ENCODE measurements around the gene EPHA7. TPM values are rescaled to one million over a fixed set of nuclear protein-coding genes. Genes with fewer than 3 reads are reported as not detected.

EPHA7 gene
- total RNA-seq, 1 donor from 2014 or later: not detected

DNA sequence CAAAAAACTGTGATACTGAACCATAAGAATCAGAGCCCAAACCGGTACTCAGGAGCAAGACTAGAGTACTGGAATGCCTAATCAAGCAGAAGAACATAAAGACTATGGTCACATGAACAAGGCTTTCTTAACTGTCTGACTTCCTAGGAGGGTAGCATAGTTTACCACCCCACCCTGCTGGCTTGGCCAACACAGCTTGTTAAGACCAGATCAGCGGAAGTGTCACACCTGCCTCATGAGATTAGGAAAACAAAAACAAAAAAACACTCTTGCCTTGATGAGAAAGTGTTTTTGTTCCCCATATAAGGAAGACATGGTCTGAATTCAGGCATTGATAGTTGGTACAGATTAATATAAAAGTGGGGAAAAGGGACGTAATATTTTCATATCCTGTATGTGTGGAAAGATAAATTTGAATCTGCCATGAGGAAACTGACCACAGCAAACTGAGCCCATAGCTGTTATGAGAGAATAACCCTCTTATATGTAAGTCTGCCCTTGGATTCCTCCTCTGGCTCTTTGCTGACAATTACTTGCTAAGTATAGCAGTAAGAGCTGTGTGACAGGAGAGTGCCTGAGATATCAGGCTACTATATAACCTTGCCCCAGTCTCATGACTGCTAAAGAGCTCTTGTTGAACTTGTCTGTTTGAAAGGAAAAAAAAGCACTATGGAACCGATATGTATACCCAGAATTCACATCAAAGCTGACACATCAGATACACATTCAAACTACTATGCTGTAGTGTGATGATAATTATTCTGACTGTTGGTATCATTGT is 197.1 kb downstream of the EPHA7 start:
- Mint-ChIP-seq H3K4me3 (no peak overlapping the region), H3K27ac (no peak overlapping the region), H3K4me1 (no peaks in the 10 kb centered on the region), H3K27me3 (no peaks in the 10 kb centered on the region), H3K36me3 (ENCODE audit: low read depth) (no peaks in the 10 kb centered on the region), H3K9me3 (peaks cover 18% of the 10 kb centered on the region)
- intact Hi-C loops (cut with micrococcal nuclease): no loop called here
- no peak for DNase-seq

DNA sequence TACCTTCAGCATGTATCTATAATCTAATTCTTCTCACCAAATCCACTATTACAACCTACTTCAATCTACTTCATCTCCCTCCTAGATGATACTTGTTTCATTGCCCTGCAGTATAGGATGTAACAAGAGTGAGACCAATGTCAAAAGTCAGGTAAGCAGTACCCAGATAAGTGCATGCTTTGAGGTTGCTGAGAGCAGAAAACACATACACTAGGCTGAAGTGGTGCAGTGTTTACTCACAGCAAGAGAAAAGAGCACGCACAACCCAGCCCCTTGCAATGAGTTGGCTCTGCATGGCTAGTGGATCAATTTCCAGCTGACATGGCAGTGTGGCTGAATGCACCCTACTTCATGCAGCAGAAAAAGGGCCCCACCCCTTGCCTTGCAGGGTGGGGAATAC is 199.9 kb downstream of the EPHA7 start:
- Mint-ChIP-seq H3K4me1 (no peaks in the 10 kb centered on the region), H3K27me3 (no peaks in the 10 kb centered on the region), H3K36me3 (ENCODE audit: low read depth) (no peaks in the 10 kb centered on the region), H3K27ac (no peak overlapping the region), H3K4me3 (no peak overlapping the region), H3K9me3 (peaks cover 18% of the 10 kb centered on the region)
- intact Hi-C loops (cut with micrococcal nuclease): no loop called here
- DNase-seq: no peak

DNA sequence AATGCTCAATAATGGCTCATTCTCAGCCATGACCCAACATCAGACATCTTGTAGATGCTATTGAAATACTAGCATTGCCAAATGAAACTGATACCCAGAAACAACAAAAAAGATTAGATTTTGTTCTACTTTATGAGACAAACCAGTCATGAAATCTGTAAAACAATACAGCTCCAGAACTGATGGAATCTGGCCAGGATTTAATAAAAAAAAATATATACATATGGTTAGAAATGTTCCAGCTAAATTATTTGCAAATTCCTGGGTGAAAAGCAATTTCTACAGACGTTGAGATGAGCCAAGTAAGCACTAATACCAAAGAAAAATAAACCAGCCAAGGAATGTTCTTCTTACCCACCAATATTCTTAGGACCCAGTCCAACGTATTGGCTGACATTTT is 201.3 kb downstream of the EPHA7 start:
- Mint-ChIP-seq H3K27me3 (no peaks in the 10 kb centered on the region), H3K27ac (no peak overlapping the region), H3K36me3 (ENCODE audit: low read depth) (no peaks in the 10 kb centered on the region), H3K4me1 (no peaks in the 10 kb centered on the region), H3K4me3 (no peak overlapping the region), H3K9me3 (peaks cover 15% of the 10 kb centered on the region)
- intact Hi-C loops (cut with micrococcal nuclease): no loop called here
- no peak for DNase-seq

DNA sequence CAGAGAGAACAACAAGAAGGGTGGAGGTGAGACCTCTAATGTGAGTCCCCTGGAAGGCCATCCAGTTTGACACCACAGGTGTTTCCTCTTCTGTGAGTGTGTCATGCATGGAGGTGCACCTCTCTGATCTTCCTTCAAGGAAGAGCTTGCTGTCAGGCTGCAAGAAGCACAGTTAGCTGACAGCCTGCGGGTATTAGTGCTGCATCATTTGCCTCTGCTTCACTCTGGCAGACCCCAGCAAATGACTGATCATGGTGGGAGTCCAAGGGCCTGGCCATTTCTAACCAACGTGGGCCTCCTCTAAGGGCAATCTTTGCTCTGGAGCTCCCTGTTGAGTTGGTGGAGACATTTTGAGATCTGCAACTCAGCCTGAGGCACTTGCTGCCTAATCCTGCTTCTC is 206.3 kb downstream of the EPHA7 start:
- no peaks in the 10 kb centered on the region for H3K9me3 Mint-ChIP-seq
- intact Hi-C loops (cut with micrococcal nuclease): no loop called here
- H3K4me1 Mint-ChIP-seq: no peaks in the 10 kb centered on the region
- no peaks in the 10 kb centered on the region for H3K27me3 Mint-ChIP-seq
- no peaks in the 10 kb centered on the region for H3K36me3 Mint-ChIP-seq (ENCODE audit: low read depth)
- H3K4me3 Mint-ChIP-seq: no peak overlapping the region
- no peak for DNase-seq
- no peak overlapping the region for H3K27ac Mint-ChIP-seq

DNA sequence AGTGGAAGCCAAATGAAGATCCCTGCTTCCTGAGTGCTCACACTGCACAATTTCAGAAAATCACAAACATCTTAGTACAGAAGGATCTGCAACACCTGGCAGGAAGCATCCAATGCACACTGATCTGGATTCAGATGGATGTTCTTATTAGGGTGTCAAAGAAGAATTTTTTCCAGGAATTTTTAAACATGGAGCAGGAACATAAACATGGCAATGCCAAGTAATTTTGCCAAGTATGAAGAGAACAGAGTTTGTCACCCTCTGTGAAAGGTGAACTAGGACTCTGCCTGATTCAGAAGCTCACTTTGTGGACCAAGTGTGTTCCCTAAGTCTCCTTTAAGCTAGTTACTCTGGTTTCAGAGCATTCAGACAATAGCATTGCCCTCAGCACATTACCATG is 208.5 kb downstream of the EPHA7 start:
- DNase-seq: no peak
- intact Hi-C loops (cut with micrococcal nuclease): no loop called here
- H3K4me3 Mint-ChIP-seq: no peak overlapping the region
- H3K36me3 Mint-ChIP-seq (ENCODE audit: low read depth): no peaks in the 10 kb centered on the region
- no peaks in the 10 kb centered on the region for H3K4me1 Mint-ChIP-seq
- peaks cover 4% of the 10 kb centered on the region for H3K9me3 Mint-ChIP-seq
- H3K27me3 Mint-ChIP-seq: no peaks in the 10 kb centered on the region
- no peak overlapping the region for H3K27ac Mint-ChIP-seq

DNA sequence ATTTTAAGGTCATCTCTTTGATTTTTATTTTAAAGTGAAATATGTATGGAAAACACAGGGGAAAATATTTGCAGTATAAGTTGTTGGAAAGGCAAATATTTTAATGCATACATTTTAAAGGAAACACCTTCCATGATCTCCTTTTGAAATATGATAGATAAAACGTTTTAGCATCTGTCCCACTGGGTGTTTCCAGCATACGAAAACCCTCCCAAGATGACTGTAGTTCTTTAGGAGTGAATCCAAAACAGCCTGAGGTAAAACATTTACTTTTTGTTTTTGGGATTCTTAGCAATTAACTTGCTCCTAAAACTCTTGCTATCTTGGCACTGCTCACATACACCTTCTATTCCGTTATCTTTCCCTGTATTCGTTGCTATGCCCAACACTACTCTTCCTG is 210.0 kb downstream of the EPHA7 start:
- Mint-ChIP-seq H3K27ac (no peak overlapping the region), H3K36me3 (ENCODE audit: low read depth) (no peaks in the 10 kb centered on the region), H3K9me3 (peaks cover 9% of the 10 kb centered on the region), H3K4me1 (no peaks in the 10 kb centered on the region), H3K4me3 (no peak overlapping the region), H3K27me3 (no peaks in the 10 kb centered on the region)
- intact Hi-C loops (cut with micrococcal nuclease): no loop called here
- DNase-seq: no peak

DNA sequence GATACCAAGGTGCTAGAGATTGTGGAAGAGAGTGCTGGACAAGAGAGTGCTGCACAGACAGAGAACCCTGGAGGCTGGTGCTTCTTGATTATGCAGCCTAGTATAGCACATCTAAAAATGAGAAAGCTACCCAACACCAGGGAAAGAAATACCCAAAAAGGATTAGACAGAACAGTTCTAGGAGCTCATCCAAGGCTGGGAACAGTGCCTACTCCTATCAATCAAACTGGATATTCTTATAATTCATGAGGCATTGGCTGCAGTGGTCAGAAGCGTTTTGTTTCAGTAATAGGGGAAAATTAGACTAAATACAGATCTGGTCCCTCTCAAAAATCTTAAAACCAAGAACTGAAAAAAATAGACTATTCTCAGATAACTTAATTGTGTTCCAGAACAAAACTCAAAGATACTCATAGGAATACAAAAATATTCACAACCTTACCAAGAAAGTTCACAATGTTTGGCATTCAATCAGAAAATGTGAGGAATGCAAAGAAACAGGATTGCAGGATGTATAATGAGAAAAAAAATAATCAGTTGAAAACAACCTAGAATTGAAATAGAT is 222.9 kb downstream of the EPHA7 start:
- H3K4me3 Mint-ChIP-seq: no peak overlapping the region
- no peaks in the 10 kb centered on the region for H3K36me3 Mint-ChIP-seq (ENCODE audit: low read depth)
- H3K9me3 Mint-ChIP-seq: peaks cover 5% of the 10 kb centered on the region
- no peaks in the 10 kb centered on the region for H3K4me1 Mint-ChIP-seq
- intact Hi-C loops (cut with micrococcal nuclease): no loop called here
- no peaks in the 10 kb centered on the region for H3K27me3 Mint-ChIP-seq
- no peak for DNase-seq
- H3K27ac Mint-ChIP-seq: no peak overlapping the region

DNA sequence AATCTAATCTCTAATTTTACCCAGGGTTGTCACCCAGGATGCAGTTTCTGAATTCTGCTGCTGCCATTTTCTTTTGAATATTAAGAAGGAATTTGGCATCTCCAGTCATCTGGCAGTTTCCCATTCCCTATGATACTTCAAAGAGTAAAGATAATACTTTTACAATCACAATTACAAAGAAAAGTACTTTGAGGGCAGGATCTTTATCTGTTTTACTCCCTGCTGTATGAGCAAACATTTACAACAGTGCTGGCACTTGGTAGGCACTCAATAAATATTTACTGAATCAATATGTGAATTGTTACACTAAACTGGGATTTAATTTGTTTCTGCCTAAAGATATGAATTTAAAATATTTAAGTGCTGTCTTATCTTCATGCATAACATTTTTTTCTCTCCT is 224.9 kb downstream of the EPHA7 start:
- Mint-ChIP-seq H3K4me3 (no peak overlapping the region), H3K4me1 (no peaks in the 10 kb centered on the region), H3K9me3 (peaks cover 5% of the 10 kb centered on the region), H3K27me3 (no peaks in the 10 kb centered on the region), H3K36me3 (ENCODE audit: low read depth) (no peaks in the 10 kb centered on the region), H3K27ac (no peak overlapping the region)
- no peak for DNase-seq
- intact Hi-C loops (cut with micrococcal nuclease): no loop called here

DNA sequence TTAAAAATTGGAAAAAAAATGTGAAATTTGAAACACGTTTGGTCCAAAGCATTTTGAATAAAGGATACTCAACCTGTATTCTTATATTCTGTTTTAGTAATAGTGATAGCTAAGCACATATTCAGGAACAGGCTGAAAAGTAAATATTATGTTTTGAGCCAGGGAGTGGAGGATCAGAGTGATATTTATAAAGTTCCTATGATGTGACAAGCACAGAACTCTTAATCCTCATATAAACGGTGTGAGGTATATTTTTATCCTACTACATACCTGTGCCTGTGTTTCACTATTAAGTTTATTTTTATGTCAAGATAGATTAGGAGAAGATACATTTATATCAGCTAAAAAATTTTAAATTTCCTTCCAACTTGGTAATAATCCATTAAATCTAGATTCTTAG is 225.5 kb downstream of the EPHA7 start:
- Mint-ChIP-seq H3K4me1 (no peaks in the 10 kb centered on the region), H3K27ac (no peak overlapping the region), H3K9me3 (peaks cover 5% of the 10 kb centered on the region), H3K27me3 (no peaks in the 10 kb centered on the region), H3K4me3 (no peak overlapping the region), H3K36me3 (ENCODE audit: low read depth) (no peaks in the 10 kb centered on the region)
- no peak for DNase-seq
- intact Hi-C loops (cut with micrococcal nuclease): no loop called here

All from activated CD4-positive, alpha-beta T cell treated with anti-CD3 and anti-CD28 coated beads, Interleukin-2, amount 10 ng/mL, durations not matched to agents 24 days and 14 days (primary cell).